GM04503 (cell line): ENCODE measurements around the gene MIEN1.
"Not testable (repeated sequence)": the region's sequence is repeated elsewhere in the genome, so short reads cannot be mapped to it uniquely, and the experiment has no call there.

Source experiments
- DNase-seq: peaks from one replicate; pipeline ENCODE4 v3.0.0-alpha.2; 2012; ENCODE audit warnings: low read depth

The MIEN1 gene

DNA sequence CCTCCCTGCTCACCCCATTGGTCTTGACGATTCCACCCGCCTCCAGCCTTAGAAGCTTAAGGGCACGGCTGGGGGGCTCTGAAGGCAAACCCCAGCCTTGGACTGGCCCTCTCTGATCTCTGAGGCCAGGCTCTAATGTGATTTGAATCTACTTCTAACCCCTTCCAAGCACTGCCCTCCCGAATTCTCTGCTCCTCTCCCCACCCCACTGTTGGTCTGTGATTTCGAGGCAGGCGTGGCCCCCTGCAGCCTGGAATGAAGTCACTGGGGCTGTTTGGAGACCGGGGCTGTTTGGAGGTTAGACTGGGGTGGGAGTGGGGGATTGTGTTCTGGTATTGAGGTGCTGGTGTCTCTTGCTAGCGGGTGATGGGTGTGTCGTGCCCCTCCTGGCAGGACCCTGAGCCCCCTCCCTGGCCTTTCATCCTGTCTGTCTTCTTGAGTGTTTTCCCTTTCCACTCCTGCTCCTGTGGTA, 9.6 kb upstream of the MIEN1 start:
- no peak for DNase-seq

DNA sequence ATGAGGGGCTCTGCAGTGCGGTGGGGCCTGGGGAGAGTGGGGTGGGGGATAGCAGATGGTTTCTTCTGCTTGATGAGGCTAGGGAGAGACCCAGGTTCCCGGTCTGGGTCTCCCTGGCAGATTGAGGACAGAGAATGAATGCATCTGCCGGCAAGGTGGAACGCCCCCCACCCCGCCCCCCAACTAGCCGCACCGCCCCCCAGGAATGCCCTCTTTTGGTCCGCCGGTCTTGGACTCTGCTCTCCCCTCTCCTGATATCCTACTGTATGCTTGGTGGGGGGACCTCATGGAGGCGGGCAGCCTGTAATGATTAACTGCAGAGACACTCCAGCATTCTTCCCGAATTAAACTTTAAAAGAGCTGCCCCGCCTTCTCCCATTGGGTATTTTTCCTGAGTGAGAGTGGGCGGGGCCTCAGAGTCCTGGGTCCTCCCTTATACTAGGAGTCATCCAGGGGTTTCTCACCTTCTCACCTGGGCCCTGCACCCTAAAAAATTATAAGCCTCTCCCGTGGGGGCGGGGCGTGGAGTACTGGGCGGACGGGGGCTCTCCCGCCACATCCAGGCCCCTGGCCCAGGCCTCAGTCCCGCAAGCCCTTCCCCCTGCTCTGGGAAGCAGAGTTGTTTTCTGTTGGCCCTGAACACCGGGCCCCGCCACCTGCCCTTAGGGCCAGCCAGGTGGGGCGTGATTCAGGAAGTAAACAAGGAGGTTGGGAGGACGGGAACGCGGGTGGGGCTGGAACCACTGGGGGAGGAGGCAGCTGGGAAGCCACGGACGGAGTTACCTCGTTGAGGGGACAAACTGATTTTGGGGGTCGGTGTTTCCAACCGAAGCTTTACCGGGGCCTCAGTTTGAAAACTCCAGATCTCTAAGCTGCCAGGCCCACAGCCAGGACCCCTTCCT, 8.9 kb upstream of the MIEN1 start:
- DNase-seq: no peak

DNA sequence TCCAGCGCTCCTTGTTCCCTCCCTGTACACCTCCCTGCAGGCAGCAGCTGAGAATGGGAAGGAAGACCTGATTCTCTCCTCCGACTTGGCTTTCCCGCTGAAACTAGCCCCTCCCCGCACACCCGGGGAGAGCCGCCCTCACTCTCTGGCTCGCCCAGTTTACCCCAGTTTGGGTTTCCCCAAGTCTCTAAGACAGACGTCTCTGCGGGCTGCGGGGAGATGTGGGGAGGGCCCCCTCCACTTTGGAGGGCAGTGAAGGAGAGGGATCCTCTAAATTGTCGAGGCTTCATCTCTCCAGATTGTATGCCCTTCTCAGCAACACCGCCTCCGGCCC, 8.2 kb upstream of the MIEN1 start:
- DNase-seq: no peak

DNA sequence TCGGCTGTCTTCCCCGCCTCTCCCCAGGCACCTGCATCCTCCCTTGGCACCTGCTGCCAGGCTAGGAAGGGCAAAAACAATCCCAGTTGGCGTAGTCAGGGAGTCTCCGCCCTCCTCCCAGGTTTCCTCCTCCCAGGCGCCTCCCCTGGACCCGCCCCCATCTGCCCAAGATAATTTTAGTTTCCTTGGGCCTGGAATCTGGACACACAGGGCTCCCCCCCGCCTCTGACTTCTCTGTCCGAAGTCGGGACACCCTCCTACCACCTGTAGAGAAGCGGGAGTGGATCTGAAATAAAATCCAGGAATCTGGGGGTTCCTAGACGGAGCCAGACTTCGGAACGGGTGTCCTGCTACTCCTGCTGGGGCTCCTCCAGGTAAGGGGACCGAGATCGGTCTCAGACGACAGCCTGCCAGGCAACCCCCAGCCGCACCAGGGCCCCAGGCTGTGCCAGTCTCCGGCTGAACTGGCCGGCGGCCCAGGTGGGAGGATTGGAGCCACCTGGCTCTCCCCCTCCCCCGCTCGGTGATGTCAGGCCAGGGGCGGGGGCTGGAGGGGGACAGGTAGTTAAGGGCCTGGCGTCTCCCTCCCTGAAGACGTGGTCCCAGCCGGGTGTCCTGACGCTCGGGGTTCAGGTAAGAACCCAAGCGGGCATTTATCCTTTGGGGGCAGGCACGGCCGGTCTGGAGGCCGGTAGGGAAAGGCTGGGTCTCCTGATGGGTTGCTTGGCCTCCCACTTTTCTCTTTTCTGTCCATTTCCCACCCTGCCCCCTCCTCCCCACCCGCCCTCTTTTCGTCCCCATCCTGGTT, 7.6 kb upstream of the MIEN1 start, which contains the start of gene GRB7:
Gene GRB7 (plus strand): TSS at position 179 of the 808 bp plus-strand sequence. CDS start 4,364 bp downstream, outside the sequence.
- no peak for DNase-seq

DNA sequence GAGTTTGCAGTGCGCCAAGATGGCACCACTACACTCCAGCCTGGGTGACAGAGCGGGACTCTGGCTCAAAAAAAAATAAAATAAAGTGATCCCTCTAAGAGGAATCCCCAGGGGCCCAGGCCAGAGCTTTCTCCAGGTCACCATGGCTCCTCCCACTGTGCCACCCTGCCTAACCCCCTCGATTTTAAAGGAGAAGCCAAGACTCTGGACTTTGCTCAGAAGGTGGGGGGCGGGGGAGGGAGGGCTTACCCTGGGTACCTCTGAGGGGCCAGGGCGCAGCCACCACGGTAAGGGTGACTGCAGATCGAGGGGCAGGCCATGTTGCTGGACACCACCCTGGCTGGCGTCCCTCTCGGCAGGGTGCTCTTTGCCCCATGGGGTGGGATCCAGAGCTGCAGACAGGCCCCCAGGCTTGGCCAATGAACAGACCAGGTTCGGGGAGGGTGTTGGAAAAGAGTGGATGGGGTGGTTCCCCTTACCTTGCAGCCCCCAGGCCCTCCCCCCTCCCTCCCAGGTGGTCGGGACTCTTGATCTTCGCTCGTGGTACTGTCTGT, 7.0 kb upstream of the MIEN1 start:
- no peak for DNase-seq

DNA sequence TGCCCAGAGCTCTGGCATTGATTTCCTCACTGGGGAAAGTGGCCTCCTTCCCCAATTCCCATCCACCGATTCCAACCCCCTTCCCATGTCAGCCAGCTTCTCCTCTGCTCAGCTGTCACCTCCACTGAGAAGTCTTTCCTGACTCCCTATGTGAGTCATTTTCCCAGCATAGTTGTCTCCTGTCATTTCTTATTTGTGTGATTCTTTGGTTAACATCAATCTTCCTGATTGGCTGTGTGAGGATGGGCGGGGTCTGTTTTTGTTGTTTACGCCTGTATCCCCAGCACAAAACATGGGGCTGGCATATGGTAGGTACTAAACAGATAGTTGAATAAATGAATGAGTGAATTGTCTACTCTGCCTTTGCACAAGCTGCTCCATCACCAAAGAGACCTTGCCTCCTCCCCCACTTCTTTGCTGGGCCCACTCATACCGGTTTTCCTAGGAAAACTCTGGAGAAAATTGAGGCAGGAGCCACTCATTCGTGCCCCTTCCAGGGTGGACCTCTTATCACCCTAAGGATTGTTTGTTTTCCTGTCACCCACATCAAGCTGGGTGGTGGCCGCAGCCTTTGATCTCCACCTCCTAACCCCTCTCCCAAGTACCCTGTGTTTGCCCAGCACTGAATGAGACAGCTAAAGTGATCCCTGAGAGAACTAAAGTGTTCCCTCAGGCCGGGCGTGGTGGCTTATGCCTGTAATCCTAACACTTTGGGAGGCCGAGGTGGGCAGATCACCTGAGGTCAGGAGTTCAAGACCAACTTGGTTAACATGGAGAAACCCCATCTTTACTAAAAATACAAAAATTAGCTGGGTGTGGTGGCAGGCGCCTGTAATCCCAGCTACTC, 6.2 kb upstream of the MIEN1 start:
- no peak for DNase-seq

DNA sequence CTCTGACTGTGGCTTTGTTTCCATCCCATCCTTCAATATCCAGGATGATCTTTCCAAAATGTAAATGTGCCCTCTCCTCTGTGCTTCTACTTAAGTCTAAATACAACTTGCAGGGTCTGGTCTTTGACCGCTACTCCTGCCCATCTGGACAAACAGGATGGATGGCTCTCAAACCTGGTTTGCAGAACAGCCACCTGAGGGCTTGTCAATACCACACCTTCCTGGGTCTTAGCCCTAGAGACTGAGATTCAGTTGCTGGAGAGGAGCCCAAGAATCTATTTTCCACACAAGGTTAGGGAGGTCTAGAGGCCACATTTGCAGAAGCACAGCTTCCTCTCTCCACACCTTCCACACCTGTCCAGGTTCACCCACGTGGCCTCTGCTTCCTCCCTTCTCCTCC, 5.5 kb upstream of the MIEN1 start:
- no peak for DNase-seq

DNA sequence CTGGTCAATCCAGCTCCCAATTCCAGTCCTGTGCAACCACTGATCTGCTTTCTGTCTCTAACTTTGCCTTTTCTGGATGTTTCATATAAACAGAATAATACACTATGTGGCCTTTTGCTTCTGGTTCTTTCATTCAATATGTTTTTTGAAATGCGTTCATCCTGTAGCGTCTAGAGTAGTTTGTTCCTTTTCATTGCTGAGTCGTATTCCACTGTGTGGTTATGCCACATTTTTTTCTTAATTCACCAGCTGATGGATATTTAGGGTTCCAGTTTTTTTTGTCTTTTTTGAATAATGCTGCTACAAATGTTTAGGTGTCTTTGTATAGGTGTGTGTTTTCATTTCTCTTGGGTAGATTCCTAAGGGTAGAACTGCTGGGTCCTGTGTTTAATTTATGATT, 2.3 kb upstream of the MIEN1 start:
- DNase-seq: no peak

DNA sequence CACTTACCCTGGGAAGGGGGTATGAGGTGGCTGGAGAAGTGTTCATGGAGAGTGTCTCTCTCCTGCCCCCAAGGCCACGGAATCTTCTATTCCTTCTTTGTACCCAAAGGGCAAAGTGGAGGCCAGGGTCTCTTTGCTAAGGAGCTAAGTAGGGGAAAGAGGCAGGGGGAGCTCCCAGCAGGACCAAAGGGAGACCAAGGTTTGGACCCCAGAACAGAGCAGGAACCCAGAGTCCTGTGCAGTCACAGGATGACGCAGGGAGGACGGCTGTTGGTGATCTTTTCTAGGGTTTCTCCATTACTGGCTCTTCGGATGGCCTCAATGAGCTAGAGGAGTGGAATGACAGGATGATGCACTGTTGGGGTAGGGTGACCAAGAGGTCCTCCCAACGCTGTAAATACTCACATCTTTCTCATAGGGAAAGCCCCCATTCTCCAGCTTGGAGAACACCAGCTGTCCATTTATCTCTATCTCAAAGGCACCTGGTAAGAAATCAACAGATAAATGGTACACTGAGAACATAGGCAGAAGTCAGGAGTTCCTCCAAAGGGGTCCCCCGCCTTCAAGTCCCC, 966 bp downstream of the MIEN1 start:
- DNase-seq: no peak

DNA sequence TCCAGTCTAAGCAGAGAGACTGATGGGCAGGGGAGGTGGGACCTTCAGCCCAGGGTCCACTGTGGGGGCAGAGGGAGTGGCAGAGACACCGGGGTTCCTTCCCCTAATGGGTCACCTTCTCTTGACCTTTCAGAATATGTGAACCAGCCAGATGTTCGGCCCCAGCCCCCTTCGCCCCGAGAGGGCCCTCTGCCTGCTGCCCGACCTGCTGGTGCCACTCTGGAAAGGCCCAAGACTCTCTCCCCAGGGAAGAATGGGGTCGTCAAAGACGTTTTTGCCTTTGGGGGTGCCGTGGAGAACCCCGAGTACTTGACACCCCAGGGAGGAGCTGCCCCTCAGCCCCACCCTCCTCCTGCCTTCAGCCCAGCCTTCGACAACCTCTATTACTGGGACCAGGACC, 2.8 kb downstream of the MIEN1 start:
- no peak for DNase-seq

DNA sequence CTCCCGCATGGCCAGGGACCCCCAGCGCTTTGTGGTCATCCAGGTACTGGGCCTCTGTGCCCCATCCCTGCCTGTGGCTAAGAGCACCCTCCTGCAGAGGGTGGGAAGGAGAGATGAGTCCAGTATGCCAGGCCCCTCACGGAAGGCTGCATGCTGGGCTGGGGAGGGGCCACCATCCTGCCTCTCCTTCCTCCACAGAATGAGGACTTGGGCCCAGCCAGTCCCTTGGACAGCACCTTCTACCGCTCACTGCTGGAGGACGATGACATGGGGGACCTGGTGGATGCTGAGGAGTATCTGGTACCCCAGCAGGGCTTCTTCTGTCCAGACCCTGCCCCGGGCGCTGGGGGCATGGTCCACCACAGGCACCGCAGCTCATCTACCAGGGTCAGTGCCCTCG, 3.7 kb downstream of the MIEN1 start:
- DNase-seq: no peak

DNA sequence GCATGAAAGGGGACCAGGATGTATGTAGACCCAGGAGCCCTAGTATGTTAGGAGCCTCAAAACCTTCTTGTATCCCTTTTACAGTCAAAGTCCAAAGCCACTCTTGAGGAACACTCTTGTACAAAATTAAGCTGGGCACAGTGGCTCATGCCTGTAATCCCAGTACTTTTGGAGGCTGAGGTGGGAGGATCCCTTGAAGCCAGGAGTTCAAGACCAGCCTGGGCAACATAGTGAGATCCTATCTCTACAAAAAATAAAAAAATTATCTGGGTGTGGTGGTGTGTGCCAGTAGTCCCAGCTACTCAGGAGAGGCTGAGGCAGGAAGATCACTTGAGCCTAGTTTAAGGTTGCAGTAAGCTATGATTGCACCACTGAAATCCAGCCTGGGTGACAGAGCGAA, 4.4 kb downstream of the MIEN1 start:
- DNase-seq: not testable (repeated sequence)

DNA sequence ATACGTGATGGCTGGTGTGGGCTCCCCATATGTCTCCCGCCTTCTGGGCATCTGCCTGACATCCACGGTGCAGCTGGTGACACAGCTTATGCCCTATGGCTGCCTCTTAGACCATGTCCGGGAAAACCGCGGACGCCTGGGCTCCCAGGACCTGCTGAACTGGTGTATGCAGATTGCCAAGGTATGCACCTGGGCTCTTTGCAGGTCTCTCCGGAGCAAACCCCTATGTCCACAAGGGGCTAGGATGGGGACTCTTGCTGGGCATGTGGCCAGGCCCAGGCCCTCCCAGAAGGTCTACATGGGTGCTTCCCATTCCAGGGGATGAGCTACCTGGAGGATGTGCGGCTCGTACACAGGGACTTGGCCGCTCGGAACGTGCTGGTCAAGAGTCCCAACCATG, 5.6 kb downstream of the MIEN1 start:
- no peak for DNase-seq

DNA sequence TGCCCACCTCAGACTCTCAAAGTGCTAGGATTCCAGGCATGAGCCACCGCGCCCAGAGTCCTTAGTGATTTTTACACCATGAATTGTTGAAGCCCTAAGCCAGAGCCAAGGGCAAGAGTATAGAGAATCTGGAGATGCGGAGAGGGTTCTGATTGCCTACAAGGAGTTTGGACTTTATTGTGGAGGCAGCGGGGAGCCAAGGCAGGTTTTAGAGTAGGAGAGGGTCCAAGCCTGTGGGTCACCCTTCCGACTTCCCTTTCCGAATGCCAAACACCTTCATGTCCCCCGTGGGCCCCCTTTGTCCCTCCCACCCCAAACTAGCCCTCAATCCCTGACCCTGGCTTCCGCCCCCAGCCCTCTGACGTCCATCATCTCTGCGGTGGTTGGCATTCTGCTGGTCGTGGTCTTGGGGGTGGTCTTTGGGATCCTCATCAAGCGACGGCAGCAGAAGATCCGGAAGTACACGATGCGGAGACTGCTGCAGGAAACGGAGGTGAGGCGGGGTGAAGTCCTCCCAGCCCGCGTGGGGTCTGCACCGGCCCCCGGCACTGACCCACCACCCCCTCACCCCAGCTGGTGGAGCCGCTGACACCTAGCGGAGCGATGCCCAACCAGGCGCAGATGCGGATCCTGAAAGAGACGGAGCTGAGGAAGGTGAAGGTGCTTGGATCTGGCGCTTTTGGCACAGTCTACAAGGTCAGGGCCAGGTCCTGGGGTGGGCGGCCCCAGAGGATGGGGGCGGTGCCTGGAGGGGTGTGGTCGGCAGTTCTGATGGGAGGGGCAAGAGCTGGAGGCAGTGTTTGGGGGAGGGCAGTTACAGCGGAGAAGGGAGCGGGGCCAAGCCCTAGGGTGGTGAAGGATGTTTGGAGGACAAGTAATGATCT, 7.1 kb downstream of the MIEN1 start:
- DNase-seq: no peak

DNA sequence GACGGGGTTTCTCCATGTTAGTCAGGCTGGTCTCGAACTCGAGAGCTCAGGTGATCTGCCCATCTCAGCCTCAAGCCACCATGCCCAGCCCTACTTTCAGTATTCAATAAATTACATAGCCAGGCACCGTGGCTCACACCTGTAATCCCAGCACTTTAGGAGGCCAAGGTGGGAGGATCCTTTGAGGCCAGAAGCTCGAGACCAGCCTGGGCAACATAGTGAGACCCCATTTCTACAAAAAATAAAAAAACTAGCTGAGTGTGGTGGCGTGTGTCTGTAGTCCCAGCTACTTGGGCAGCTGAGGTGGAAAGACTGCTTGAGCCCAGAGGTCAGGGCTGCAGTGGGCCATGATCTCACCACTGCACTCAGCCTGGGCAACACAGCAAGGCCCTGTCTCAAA, 8.2 kb downstream of the MIEN1 start:
- DNase-seq: no peak

DNA sequence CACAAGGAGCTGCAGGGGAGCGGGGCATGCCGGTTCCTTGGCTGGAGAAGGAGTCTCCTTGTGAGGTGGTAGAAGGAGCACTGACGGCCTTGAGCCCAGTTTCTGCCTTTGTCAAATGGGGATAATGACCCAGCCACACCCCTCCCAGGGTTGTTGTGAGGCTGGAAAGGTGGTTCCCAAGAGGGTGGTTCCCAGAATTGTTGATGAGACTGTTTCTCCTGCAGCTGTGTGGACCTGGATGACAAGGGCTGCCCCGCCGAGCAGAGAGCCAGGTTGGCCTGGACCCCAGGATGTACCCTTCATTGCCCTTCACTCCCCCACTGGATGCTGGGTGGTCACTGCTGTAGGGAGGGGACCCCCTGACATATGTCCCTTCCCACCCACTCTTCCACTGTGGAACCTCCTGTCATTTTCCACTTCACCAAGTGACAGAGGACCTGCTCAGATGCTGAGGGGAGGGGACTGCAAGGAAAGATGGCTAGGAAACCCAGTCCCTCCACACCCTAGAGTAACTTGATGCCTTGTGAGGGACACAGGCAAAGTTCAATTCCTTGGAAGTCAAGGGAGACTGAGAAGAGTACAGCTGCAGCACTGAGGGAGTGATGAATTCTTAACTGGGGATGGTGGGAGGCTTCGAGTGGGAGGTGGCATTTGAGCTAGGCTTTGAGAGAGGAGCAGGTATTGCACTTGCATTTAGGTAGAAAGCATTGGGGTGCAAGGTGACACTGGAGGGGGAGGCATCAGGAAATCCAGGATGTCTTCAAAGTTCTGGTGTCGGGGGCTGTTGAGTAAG, 10.6 kb downstream of the MIEN1 start:
- DNase-seq: no peak

DNA sequence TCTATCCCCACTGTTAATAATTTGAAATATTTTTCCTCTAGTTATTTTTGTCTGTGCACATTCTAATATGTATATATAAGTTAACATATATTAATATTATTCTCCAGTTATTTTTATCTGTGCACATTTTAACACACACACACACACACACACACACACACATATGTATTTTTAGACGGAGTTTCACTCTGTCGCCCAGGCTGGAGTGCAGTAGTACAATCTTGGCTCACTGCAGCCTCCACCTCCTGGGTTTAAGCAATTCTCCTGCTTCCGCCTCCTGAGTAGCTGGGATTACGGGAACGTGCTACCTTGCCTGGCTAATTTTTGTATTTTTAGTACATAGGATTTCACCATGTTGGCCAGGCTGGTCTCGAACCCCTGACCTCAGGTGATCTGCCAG, 12.7 kb downstream of the MIEN1 start:
- DNase-seq: no peak

DNA sequence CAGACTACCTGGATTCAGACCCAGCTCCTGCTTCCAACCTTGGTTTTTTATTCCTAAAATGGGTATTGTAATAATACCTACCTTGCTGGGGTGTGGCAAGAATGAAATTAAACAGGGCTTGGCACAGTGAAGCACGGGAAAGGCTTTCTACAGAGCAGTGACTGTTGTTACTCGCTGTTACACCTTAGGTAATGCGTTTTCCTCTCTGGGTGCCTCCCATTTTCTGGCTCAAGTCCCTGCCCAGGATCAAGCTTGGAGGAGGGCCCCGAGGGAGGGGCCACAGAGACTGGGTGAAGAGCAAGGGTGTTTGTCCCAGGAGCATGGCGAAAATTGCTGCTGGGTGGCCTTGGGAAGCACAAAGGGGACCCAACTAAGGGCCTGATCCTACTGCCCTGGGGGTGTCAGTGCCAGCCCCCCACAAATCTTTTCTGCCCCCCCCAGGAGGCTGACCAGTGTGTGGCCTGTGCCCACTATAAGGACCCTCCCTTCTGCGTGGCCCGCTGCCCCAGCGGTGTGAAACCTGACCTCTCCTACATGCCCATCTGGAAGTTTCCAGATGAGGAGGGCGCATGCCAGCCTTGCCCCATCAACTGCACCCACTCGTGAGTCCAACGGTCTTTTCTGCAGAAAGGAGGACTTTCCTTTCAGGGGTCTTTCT, 13.3 kb downstream of the MIEN1 start:
- no peak for DNase-seq
